GM18519 (cell line): ENCODE data around the gene CHD5.
"Not testable (repeated sequence)": the region's sequence is repeated elsewhere in the genome, so short reads cannot be mapped to it uniquely, and the experiment has no call there.

ENCODE experiments used
- ATAC-seq: cut with Tn5 transposase; IDR thresholded peaks from one replicate; pipeline ENCODE4 v1.9.1; 2021; ENCODE audit warnings: mild to moderate bottlenecking, moderate library complexity; ENCODE audit not compliant: unreplicated experiment, low FRiP score

CHD5 gene

GRCh38 chr1:6072774-6073479 lies 107.2 kb downstream of the CHD5 start:
- no peak for ATAC-seq

GRCh38 chr1:6071219-6071618 lies 108.9 kb downstream of the CHD5 start:
- ATAC-seq = no peak

GRCh38 chr1:6070450-6070974 lies 109.6 kb downstream of the CHD5 start:
- ATAC-seq = no peak

- no peak for ATAC-seq
Observed at GRCh38 chr1:6069573-6069972, 110.5 kb downstream of the CHD5 start.

GRCh38 chr1:6068932-6069331 lies 111.2 kb downstream of the CHD5 start:
- ATAC-seq = no peak

GRCh38 chr1:6068073-6068472 lies 112.0 kb downstream of the CHD5 start:
- ATAC-seq = no peak

- no peak for ATAC-seq
Observed at GRCh38 chr1:6066680-6067079, 113.4 kb downstream of the CHD5 start.

GRCh38 chr1:6065093-6065858 lies 114.8 kb downstream of the CHD5 start:
- no peak for ATAC-seq

GRCh38 chr1:6063532-6064053 lies 116.5 kb downstream of the CHD5 start:
- not testable (repeated sequence) for ATAC-seq

- no peak for ATAC-seq
Observed at GRCh38 chr1:6062670-6063069, 117.5 kb downstream of the CHD5 start.

- no peak for ATAC-seq
Observed at GRCh38 chr1:6059866-6060265, 120.3 kb downstream of the CHD5 start.

GRCh38 chr1:6057170-6057845 lies 122.8 kb downstream of the CHD5 start:
- no peak for ATAC-seq

GRCh38 chr1:6056572-6056948 lies 123.6 kb downstream of the CHD5 start:
- no peak for ATAC-seq

- ATAC-seq = no peak
Observed at GRCh38 chr1:6054596-6054995, 125.5 kb downstream of the CHD5 start.

GRCh38 chr1:6053206-6053546 lies 126.9 kb downstream of the CHD5 start:
- ATAC-seq = no peak

- ATAC-seq = no peak
Observed at GRCh38 chr1:6052543-6053205, 127.4 kb downstream of the CHD5 start.
